GM12878 (cell line): Measurements from ENCODE around the gene POLR1A. TPM values are rescaled to one million over a fixed set of nuclear protein-coding genes. Genes with fewer than 3 reads are reported as not detected.

Source experiments
- ATAC-seq: fragments of 200-7000 bp; cut with Tn5 transposase; 3 replicates; pipeline ENCODE4 v1.9.1; 2020; ENCODE audit warnings: mild to moderate bottlenecking, moderate library complexity
- BruUV-seq: library from RNA; stranded (reverse); fragments of 400-500 nt; replicated peaks from 2 replicates; lab custom pipeline; 2021; lab: Mats Ljungman, UMichigan
- CTCF ChIA-PET: fragments of 300-600 bp; sonication (Branson Sonifier 250); formaldehyde crosslinking; extraction: SDS; loops from one replicate; lab custom pipeline; 2021; ENCODE audit warnings: inconsistent platforms; lab: Yijun Ruan, JAX
- POLR2A ChIA-PET: fragments of 350-600 bp; formaldehyde crosslinking; extraction: SDS; loops from one replicate; lab custom pipeline; 2021; ENCODE audit warnings: inconsistent platforms; lab: Charles Lee
- RAD21 ChIA-PET: fragments of 300-600 bp; sonication (Branson Sonifier 250); formaldehyde crosslinking; loops from one replicate; lab custom pipeline; 2023; ENCODE audit warnings: antibody characterized with exemption; ENCODE audit not compliant: unreplicated experiment; lab: Charles Lee
- SMC1A ChIA-PET: fragments of 300-600 bp; sonication (Branson Sonifier 250); formaldehyde crosslinking; loops from one replicate; lab custom pipeline; 2023; ENCODE audit not compliant: unreplicated experiment, uncharacterized antibody; lab: Charles Lee
- DNase-seq: peaks from one replicate; pipeline ENCODE4 v3.0.0-alpha.2; 2011; ENCODE audit warnings: low read depth, low spot score
- FAIRE-seq: peaks from 3 replicates; lab custom pipeline; 2011; peaks lifted over from hg19 to GRCh38; lab: Jason Lieb, UNC
- H2AFZ ChIP-seq: 2 replicates; pipeline ENCODE4 v1.6.0; 2011; ENCODE audit warnings: low read depth, low read length, control low read depth; ENCODE audit not compliant: control insufficient read depth
- H3K27ac ChIP-seq: 2 replicates; pipeline ENCODE4 v1.5.1; 2011; ENCODE audit warnings: control low read depth; ENCODE audit not compliant: control insufficient read depth, insufficient read depth
- H3K27me3 ChIP-seq, 2 experiments: replicated peaks in 1 of 2; 2 replicates each; pipeline versions ENCODE4 v1.6.0 to v1.6.1; 2011; ENCODE audit warnings: low read length in 1 of 2; ENCODE audit not compliant: control insufficient read depth in 2 of 2, insufficient read depth in 2 of 2
- H3K36me3 ChIP-seq, 2 experiments: 2 replicates each; pipeline ENCODE4 v1.5.1; 2011; ENCODE audit warnings: low read length in 1 of 2; ENCODE audit not compliant: control insufficient read depth in 2 of 2, insufficient read depth in 2 of 2
- H3K4me1 ChIP-seq: 2 replicates; pipeline ENCODE4 v1.6.1; 2011; ENCODE audit warnings: mild to moderate bottlenecking, low read length, moderate library complexity, mixed read lengths; ENCODE audit not compliant: control insufficient read depth, insufficient read depth
- H3K4me2 ChIP-seq: 2 replicates; pipeline ENCODE4 v1.6.0; 2011; ENCODE audit warnings: control low read depth; ENCODE audit not compliant: control insufficient read depth, insufficient read depth
- H3K4me3 ChIP-seq: fragments of 200-600 bp; sonication (generic); 2 replicates; pipeline ENCODE4 v1.5.1; 2016
- H3K79me2 ChIP-seq: 2 replicates; pipeline ENCODE4 v1.6.0; 2011; ENCODE audit warnings: low read length; ENCODE audit not compliant: control insufficient read depth, insufficient read depth
- H3K9ac ChIP-seq: 2 replicates; pipeline ENCODE4 v1.8.0; 2011; ENCODE audit warnings: low read length, control low read depth, mixed read lengths; ENCODE audit not compliant: control insufficient read depth, insufficient read depth
- H3K9me3 ChIP-seq: replicated peaks from 3 replicates; pipeline ENCODE4 v1.5.1; 2011; ENCODE audit warnings: mild to moderate bottlenecking, low read length; ENCODE audit not compliant: control insufficient read depth, insufficient read depth
- H4K20me1 ChIP-seq: 2 replicates; pipeline ENCODE4 v1.6.0; 2011; ENCODE audit not compliant: control insufficient read depth, insufficient read depth
- ATF2 ChIP-seq: IDR thresholded peaks from 2 replicates; pipeline ENCODE4 v1.6.1; 2012; ENCODE audit warnings: low read length, inconsistent platforms
- ATF7 ChIP-seq: fragments of 450-650 bp; IDR thresholded peaks from 2 replicates; pipeline ENCODE4 v1.6.1; 2016; ENCODE audit warnings: low read depth, mild to moderate bottlenecking
- BACH1 ChIP-seq: fragments of 450-650 bp; IDR thresholded peaks from 2 replicates; pipeline ENCODE4 v1.6.1; 2017; ENCODE audit warnings: mild to moderate bottlenecking, borderline replicate concordance
- MAX ChIP-seq: IDR thresholded peaks from 2 replicates; pipeline ENCODE4 v1.6.1; 2012; ENCODE audit warnings: low read depth, low read length, improper control_type of control experiment
- MEF2B ChIP-seq: fragments of 450-650 bp; IDR thresholded peaks from 2 replicates; pipeline ENCODE4 v1.6.1; 2018; ENCODE audit warnings: mild to moderate bottlenecking, moderate library complexity; ENCODE audit not compliant: partially characterized antibody, poor library complexity, severe bottlenecking
- MTA2 ChIP-seq: fragments of 450-650 bp; IDR thresholded peaks from 2 replicates; pipeline ENCODE4 v1.6.1; 2016; ENCODE audit warnings: low read depth, mild to moderate bottlenecking, moderate library complexity
- MTA3 ChIP-seq: IDR thresholded peaks from 2 replicates; pipeline ENCODE4 v1.6.1; 2012; ENCODE audit warnings: low read length, inconsistent platforms, borderline replicate concordance
- MYB ChIP-seq: fragments of 150-350 bp; IDR thresholded peaks from 2 replicates; pipeline ENCODE4 v1.6.1; 2014; ENCODE audit warnings: mild to moderate bottlenecking, low read depth, low read length, borderline replicate concordance
- NFIC ChIP-seq: IDR thresholded peaks from 2 replicates; pipeline ENCODE4 v1.6.1; 2012; ENCODE audit warnings: low read depth, mild to moderate bottlenecking, inconsistent platforms, low read length, moderate library complexity
- NFYA ChIP-seq: IDR thresholded peaks from 2 replicates; pipeline ENCODE4 v1.6.1; 2011; ENCODE audit warnings: low read depth, mild to moderate bottlenecking, low read length, improper control_type of control experiment, borderline replicate concordance
- NR2F1 ChIP-seq: fragments of 450-650 bp; conservative IDR thresholded peaks from 2 replicates; pipeline ENCODE4 v1.6.1; 2017; ENCODE audit warnings: mild to moderate bottlenecking
- NRF1 ChIP-seq: conservative IDR thresholded peaks from 2 replicates; pipeline ENCODE4 v1.6.1; 2011; ENCODE audit warnings: mild to moderate bottlenecking, low read depth, low read length, improper control_type of control experiment
- PAX5 ChIP-seq: IDR thresholded peaks from 2 replicates; pipeline ENCODE4 v1.6.1; 2011; ENCODE audit warnings: low read depth, low read length, borderline replicate concordance
- PKNOX1 ChIP-seq: fragments of 450-650 bp; IDR thresholded peaks from 2 replicates; pipeline ENCODE4 v1.6.1; 2016; ENCODE audit warnings: mild to moderate bottlenecking
- SMARCA5 ChIP-seq: fragments of 450-650 bp; IDR thresholded peaks from 2 replicates; pipeline ENCODE4 v1.6.1; 2017; ENCODE audit warnings: mild to moderate bottlenecking
- SREBF1 ChIP-seq: IDR thresholded peaks from 2 replicates; pipeline ENCODE4 v1.6.1; 2012; ENCODE audit warnings: mild to moderate bottlenecking, low read length
- TCF7 ChIP-seq: IDR thresholded peaks from 2 replicates; pipeline ENCODE4 v1.6.1; 2014; ENCODE audit warnings: antibody characterized with exemption, borderline replicate concordance
- ZBTB4 ChIP-seq: fragments of 450-650 bp; formaldehyde crosslinking; IDR thresholded peaks from 2 replicates; pipeline ENCODE4 v1.4.0; 2022; ENCODE audit warnings: mild to moderate bottlenecking, moderate library complexity
- WGBS: methylation state at CpG from one replicate; pipeline ENCODE4 v1.1.6; 2016; ENCODE audit warnings: low lambda C conversion rate; ENCODE audit not compliant: insufficient replicate concordance, insufficient coverage; ENCODE audit errors: missing lambda C conversion rate; 5-methylcytosine and 5-hydroxymethylcytosine counted together
- in situ Hi-C: fragments of 300-500 bp; cut with MboI; formaldehyde crosslinking; loops from 9 replicates; pipeline ENCODE4 v1.14.3; 2018; ENCODE audit warnings: mixed read lengths
- intact Hi-C: fragments of 100-400 bp; cut with micrococcal nuclease; formaldehyde crosslinking; loops from one replicate; pipeline ENCODE4 v1.14.2; 2022; ENCODE audit not compliant: unreplicated experiment
- polyA plus RNA-seq, 11 experiments: library from polyadenylated mRNA; depleted of rRNA in 4 of 11; unstranded in 6 of 11; stranded (reverse) in 5 of 11; fragments of >200 nt; fragmentation: Nextera tagmentation in 4 of 11; fragmentation: Illumina TruSeq in 1 of 11; extraction: Ambion mirVana in 4 of 11; extraction: Trizol in 1 of 11; gene quantifications; 1 replicate in 1 of 11; 2 replicates in 10 of 11; pipeline versions ENCODE4 v1.2.1 to v1.2.3, GENCODE V29; 2011 to 2016; ENCODE audit warnings: inconsistent platforms in 2 of 11, missing spikeins in 2 of 11, low read depth in 1 of 11
- total RNA-seq, 4 experiments: library from RNA; depleted of rRNA in 3 of 4; stranded (reverse); fragments of >200 nt in 3 of 4; fragmentation: Illumina TruSeq in 1 of 4; extraction: Trizol in 1 of 4; gene quantifications; 2 replicates each; pipeline versions ENCODE4 v1.2.1 to v1.2.3, GENCODE V29; 2013 to 2021

The POLR1A gene
- total and polyA plus RNA-seq, 10 of the 15 experiments (the other 5 are each of a cell fraction or from before 2014, with no cell fraction given), result 2.1 to 53.9 (median 17.8) TPM

GRCh38 chr2:85995648-85996529, 109.8 kb downstream of the POLR1A start:
- no peak overlapping the region for H3K4me2 ChIP-seq
- in situ Hi-C loops (no loop called here), intact Hi-C loops (loop anchor here (2.0 kb wide), 1 partner anchor 107 kb away; the partner anchor contains the start of gene ST3GAL5)
- ChIA-PET SMC1A (interaction anchor here (0.5 to 6.8 kb wide), 12 partner anchors 11 to 167 kb away, joined by 3 to 114 read pairs (median 16); partner anchors contain the start of gene ST3GAL5), POLR2A (interaction anchor here (0.6 to 9.4 kb wide), 9 partner anchors 13 to 145 kb away, joined by 3 to 97 read pairs (median 3); partner anchors contain the start of genes POLR1A, PTCD3 and ST3GAL5), RAD21 (interaction anchor here (0.7 to 9.0 kb wide), 15 partner anchors 16 to 168 kb away, joined by 3 to 150 read pairs (median 6); partner anchors contain the start of gene ST3GAL5), CTCF (interaction anchor here (1.0 to 6.7 kb wide), 10 partner anchors 11 to 169 kb away, joined by 3 to 58 read pairs (median 8); partner anchors contain the start of gene ST3GAL5)
- DNase-seq (no peak), FAIRE-seq (no peak), ATAC-seq (no peak)
- no peak overlapping the region for H3K4me3 ChIP-seq
- H4K20me1 ChIP-seq, result no peaks in the 10 kb centered on the region
- WGBS, result 93% methylated on average over 9 of the region's 9 CpGs
- H3K27ac ChIP-seq, result no peak overlapping the region
- no peak for TF ChIP-seq SREBF1
- TF ChIP-seq NR2F1, result no peak
- no peak for TF ChIP-seq ATF7
- TF ChIP-seq ATF2, result no peak
- TF ChIP-seq TCF7, result no peak
- TF ChIP-seq BACH1, result no peak
- no peak for TF ChIP-seq MAX
- TF ChIP-seq SMARCA5, result no peak
- TF ChIP-seq NFIC, result no peak
- no peak for TF ChIP-seq NRF1
- no peak for TF ChIP-seq MTA3
- TF ChIP-seq MYB, result no peak
- TF ChIP-seq MEF2B, result no peak
- TF ChIP-seq PAX5, result no peak
- no peak for TF ChIP-seq ZBTB4 (CRISPR knock-in tag)
- TF ChIP-seq MTA2, result no peak
- TF ChIP-seq PKNOX1, result no peak
- TF ChIP-seq NFYA, result no peak
- H3K9ac ChIP-seq, result no peak overlapping the region
- no peaks in the 10 kb centered on the region for H3K36me3 ChIP-seq
- peaks cover 2% of the 10 kb centered on the region; the same call in 1 of the 3 replicates for H3K9me3 ChIP-seq
- H3K27me3 ChIP-seq, result no peaks in the 10 kb centered on the region
- no peaks in the 10 kb centered on the region for H3K79me2 ChIP-seq
- peaks cover 74% of the 10 kb centered on the region for H3K4me1 ChIP-seq
- no peak overlapping the region for H2AFZ ChIP-seq
- no TSS peak for BruUV-seq
